Endothelial cell of umbilical vein (primary cell): ENCODE measurements around the gene TFF3. TPM values are rescaled to one million over a fixed set of nuclear protein-coding genes. Genes with fewer than 3 reads are reported as not detected.

ENCODE experiments used
- BruUV-seq: library from RNA; stranded (reverse); fragments of 400-500 nt; replicated peaks from 2 replicates; lab custom pipeline; 2021; lab: Mats Ljungman, UMichigan
- CTCF ChIA-PET: fragments of 300-600, 350-600 bp; sonication (Branson Sonifier 250); formaldehyde crosslinking; loops from one replicate; lab custom pipeline; 2021; ENCODE audit warnings: antibody characterized with exemption, inconsistent platforms; lab: Charles Lee
- POLR2A ChIA-PET: fragments of 300-600, 350-600 bp; sonication (Branson Sonifier 250); formaldehyde crosslinking; loops from one replicate; lab custom pipeline; 2021; ENCODE audit warnings: antibody characterized with exemption, inconsistent platforms; lab: Charles Lee
- DNase-seq: peaks from one replicate; pipeline ENCODE4 v3.0.0-alpha.2; 2011; ENCODE audit warnings: low read depth, low spot score
- FAIRE-seq: peaks from 2 replicates; lab custom pipeline; 2011; peaks lifted over from hg19 to GRCh38; lab: Jason Lieb, UNC
- H2AFZ ChIP-seq: 2 replicates; pipeline ENCODE4 v1.6.0; 2012; ENCODE audit warnings: low read depth, low read length, control low read depth, inconsistent platforms
- H3K27ac ChIP-seq: 2 replicates; pipeline ENCODE4 v1.5.1; 2011; ENCODE audit warnings: low read depth, mild to moderate bottlenecking, control low read depth, low read length, moderate library complexity; ENCODE audit not compliant: insufficient read depth
- H3K27me3 ChIP-seq, 2 experiments: 2 replicates each; pipeline versions ENCODE4 v1.6.0 to v1.6.1; 2011; ENCODE audit warnings: low read length in 2 of 2, mixed read lengths in 1 of 2; ENCODE audit not compliant: control insufficient read depth in 2 of 2, insufficient read depth in 2 of 2
- H3K36me3 ChIP-seq, 2 experiments: 2 replicates in 1 of 2; 3 replicates in 1 of 2; pipeline ENCODE4 v1.5.1; 2011; ENCODE audit warnings: low read length in 2 of 2, mild to moderate bottlenecking in 1 of 2, moderate library complexity in 1 of 2; ENCODE audit not compliant: control insufficient read depth in 2 of 2, insufficient read depth in 2 of 2; ENCODE audit errors: extremely low read depth in 1 of 2
- H3K4me1 ChIP-seq: 3 replicates; pipeline ENCODE4 v1.5.1; 2011; ENCODE audit warnings: mild to moderate bottlenecking, low read length; ENCODE audit not compliant: control insufficient read depth, insufficient read depth; ENCODE audit errors: extremely low read depth
- H3K4me2 ChIP-seq: 2 replicates; pipeline ENCODE4 v1.6.1; 2011; ENCODE audit warnings: low read length, control low read depth, mixed read lengths; ENCODE audit not compliant: insufficient read depth
- H3K4me3 ChIP-seq, 3 experiments: fragments of 200-600 bp in 1 of 3; sonication (generic), shearing (Covaris generic) in 1 of 3; replicated peaks in 1 of 3; 2 replicates each; pipeline ENCODE4 v1.5.1; 2011 to 2016; ENCODE audit warnings: control low read depth in 3 of 3, low read length in 3 of 3, mild to moderate bottlenecking in 2 of 3, inconsistent platforms in 1 of 3, low read depth in 1 of 3, moderate library complexity in 1 of 3; ENCODE audit not compliant: insufficient read depth in 1 of 3
- H3K79me2 ChIP-seq: 2 replicates; pipeline ENCODE4 v1.6.0; 2012; ENCODE audit warnings: low read length, inconsistent platforms; ENCODE audit not compliant: control insufficient read depth, insufficient read depth
- H3K9ac ChIP-seq: replicated peaks from 2 replicates; pipeline ENCODE3; 2011; ENCODE audit warnings: low read length, control low read depth; ENCODE audit not compliant: insufficient read depth; ENCODE audit errors: extremely low read depth
- H3K9me1 ChIP-seq: replicated peaks from 3 replicates; pipeline ENCODE4 v1.6.0; 2011; ENCODE audit warnings: mild to moderate bottlenecking, low read length; ENCODE audit not compliant: control insufficient read depth, insufficient read depth; ENCODE audit errors: extremely low read depth
- H3K9me3 ChIP-seq: replicated peaks from 2 replicates; pipeline ENCODE4 v1.5.1; 2012; ENCODE audit warnings: low read length, inconsistent platforms; ENCODE audit not compliant: control insufficient read depth, insufficient read depth
- H4K20me1 ChIP-seq: replicated peaks from 2 replicates; pipeline ENCODE3; 2011; ENCODE audit warnings: mild to moderate bottlenecking, low read length; ENCODE audit not compliant: control insufficient read depth, insufficient read depth; ENCODE audit errors: extremely low read depth
- CTCF ChIP-seq, 2 donors: IDR thresholded peaks; 1 replicate in 1 of 2; 2 replicates in 1 of 2; pipeline ENCODE4 v1.5.1; 2011; ENCODE audit warnings: low read length in 2 of 2, mild to moderate bottlenecking in 2 of 2, moderate library complexity in 2 of 2, control low read depth in 1 of 2, inconsistent platforms in 1 of 2, low read depth in 1 of 2; ENCODE audit not compliant: insufficient read depth in 1 of 2; ENCODE audit errors: extremely low read depth in 1 of 2
- EZH2 ChIP-seq: IDR thresholded peaks from 2 replicates; pipeline ENCODE4 v1.6.1; 2012; ENCODE audit warnings: borderline replicate concordance, low read depth, mild to moderate bottlenecking, moderate library complexity, low read length, inconsistent platforms; ENCODE audit not compliant: severe bottlenecking
- FOS ChIP-seq: IDR thresholded peaks from 2 replicates; pipeline ENCODE4 v1.6.1; 2011; ENCODE audit warnings: mild to moderate bottlenecking, low read length, moderate library complexity, borderline replicate concordance; ENCODE audit not compliant: insufficient read depth
- GATA2 ChIP-seq: IDR thresholded peaks from 2 replicates; pipeline ENCODE4 v1.7.0; 2011; ENCODE audit warnings: low read depth, mild to moderate bottlenecking, moderate library complexity, mixed read lengths, low read length; ENCODE audit not compliant: insufficient read length, insufficient read depth
- JUN ChIP-seq: IDR thresholded peaks from 2 replicates; pipeline ENCODE4 v1.6.1; 2011; ENCODE audit warnings: borderline replicate concordance, low read depth; ENCODE audit not compliant: insufficient read length, insufficient read depth
- MYC ChIP-seq: IDR thresholded peaks from one replicate; pipeline ENCODE4 v1.6.1; 2011; ENCODE audit warnings: mild to moderate bottlenecking, low read depth, low read length
- POLR2A ChIP-seq: IDR thresholded peaks from 2 replicates; pipeline ENCODE4 v1.6.1; 2012; ENCODE audit warnings: low read depth, mild to moderate bottlenecking, control low read depth, low read length
- POLR2AphosphoS5 ChIP-seq: IDR thresholded peaks from 2 replicates; pipeline ENCODE4 v1.6.1; 2012; ENCODE audit warnings: low read depth, mild to moderate bottlenecking, control low read depth, low read length, moderate library complexity; ENCODE audit not compliant: insufficient read depth
- dilution Hi-C: fragments of 300-500 bp; cut with MboI; formaldehyde crosslinking; loops from one replicate; pipeline ENCODE4 v1.15.0; 2019; ENCODE audit warnings: low sequenced_read_pairs; ENCODE audit not compliant: extremely low pct_ligation_motif_present
- intact Hi-C: fragments of 100-400 bp; cut with micrococcal nuclease; formaldehyde crosslinking; loops from one replicate; pipeline ENCODE4 v1.10.0; 2022
- polyA plus RNA-seq, 4 experiments: library from polyadenylated mRNA; depleted of rRNA in 3 of 4; stranded (reverse) in 3 of 4; unstranded in 1 of 4; fragments of >200 nt; gene quantifications; 2 replicates each; pipeline versions ENCODE4 v1.2.1 to v1.2.3, GENCODE V29; 2011 to 2012; ENCODE audit warnings: missing spikeins in 1 of 4
- total RNA-seq: library from RNA; stranded (reverse); gene quantifications from 2 replicates; pipeline ENCODE4 v1.2.3, GENCODE V29; 2021
- TF ChIP-seq, protein P1 (sequence below): IDR thresholded peaks from 2 replicates; pipeline ENCODE4 v1.6.1; 2011; ENCODE audit not compliant: insufficient read depth, insufficient read length

The TFF3 gene
- total and polyA plus RNA-seq, 2 donors (not counting 3 experiments of a cell fraction or from before 2014, with no cell fraction given): 0.93 to 1.8 TPM

DNA sequence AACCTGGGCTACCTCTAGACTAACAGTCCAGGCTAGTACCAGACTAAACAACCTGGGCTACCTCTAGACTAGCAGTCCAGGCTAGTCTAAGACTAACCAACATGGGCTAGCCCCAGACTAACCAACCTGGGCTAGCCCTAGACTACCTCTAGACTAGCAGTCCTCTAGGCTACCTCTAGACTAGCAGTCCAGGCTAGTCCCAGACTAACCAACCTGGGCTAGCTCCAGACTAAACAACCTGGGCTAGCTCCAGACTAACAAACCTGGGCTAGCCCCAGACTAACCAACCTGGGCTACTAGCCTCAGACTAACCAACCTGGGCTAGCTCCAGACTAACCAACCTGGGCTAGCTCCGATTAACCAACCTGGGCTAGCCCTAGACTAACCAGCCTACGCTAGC lies 33.6 kb upstream of the TFF3 start:
- H3K27ac ChIP-seq: no peak overlapping the region
- H3K79me2 ChIP-seq: no peaks in the 10 kb centered on the region
- no peaks in the 10 kb centered on the region for H3K4me1 ChIP-seq
- ChIA-PET CTCF (interaction anchor here (1.0 to 1.1 kb wide), 2 partner anchors 11 to 39 kb away, joined by 3 to 7 read pairs; no protein-coding TSS in a partner anchor), POLR2A (no interaction called here)
- no TSS peak for BruUV-seq
- no peak overlapping the region for H3K4me2 ChIP-seq
- no peak for FAIRE-seq
- no peaks in the 10 kb centered on the region for H3K9me1 ChIP-seq
- DNase-seq: no peak
- H3K36me3 ChIP-seq: no peaks in the 10 kb centered on the region
- dilution Hi-C loops (no loop called here), intact Hi-C loops (no loop called here)
- H3K9ac ChIP-seq: no peak overlapping the region
- no peaks in the 10 kb centered on the region for H3K27me3 ChIP-seq
- H4K20me1 ChIP-seq: no peaks in the 10 kb centered on the region
- no peak overlapping the region for H3K4me3 ChIP-seq
- no peak for TF ChIP-seq POLR2AphosphoS5
- H2AFZ ChIP-seq: no peak overlapping the region
- H3K9me3 ChIP-seq: no peaks in the 10 kb centered on the region

DNA sequence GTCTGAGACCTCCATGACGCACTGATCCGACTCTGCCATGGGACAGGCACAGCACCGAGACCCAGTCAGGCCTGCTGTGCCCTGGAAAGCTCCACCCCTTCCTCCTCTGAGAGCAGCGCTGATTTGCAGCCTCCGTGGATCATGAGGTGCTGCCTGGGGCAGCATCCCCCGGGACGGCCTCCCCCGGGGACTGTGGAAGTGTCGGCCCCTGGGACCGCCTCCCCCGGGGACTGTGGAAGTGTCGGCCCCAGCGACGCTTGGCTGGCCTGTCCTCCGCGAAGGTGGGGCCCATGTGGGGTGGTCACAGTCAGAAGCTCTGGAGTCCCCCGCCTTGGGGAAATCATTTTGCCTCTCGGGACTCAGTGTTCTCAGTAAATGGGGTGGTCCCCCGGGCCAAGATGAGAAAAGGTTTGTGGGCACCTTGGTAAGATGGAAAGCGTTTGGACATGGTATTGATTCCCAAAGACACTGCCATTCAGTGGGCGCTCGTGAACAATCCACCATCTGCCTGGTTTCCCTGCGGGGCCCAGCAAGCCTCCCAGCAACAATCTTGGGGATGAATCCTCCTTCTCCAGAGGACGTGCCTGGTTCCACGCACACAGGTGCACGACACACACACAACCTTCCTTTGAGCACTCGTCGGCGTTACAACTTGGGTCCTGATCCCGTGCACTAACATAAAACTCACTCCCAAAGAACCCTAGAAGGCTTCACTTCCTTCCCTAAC lies 32.6 kb upstream of the TFF3 start:
- Histone ChIP-seq H2AFZ (no peak overlapping the region), H3K9ac (no peak overlapping the region), H3K4me3 (no peak overlapping the region), H3K79me2 (no peaks in the 10 kb centered on the region), H3K4me2 (no peak overlapping the region), H4K20me1 (no peaks in the 10 kb centered on the region), H3K27ac (no peak overlapping the region), H3K9me1 (no peaks in the 10 kb centered on the region), H3K27me3 (no peaks in the 10 kb centered on the region), H3K9me3 (no peaks in the 10 kb centered on the region), H3K36me3 (no peaks in the 10 kb centered on the region), H3K4me1 (no peaks in the 10 kb centered on the region)
- ChIA-PET CTCF (no interaction called here), POLR2A (no interaction called here)
- BruUV-seq: no TSS peak
- intact Hi-C loops (no loop called here), dilution Hi-C loops (no loop called here)
- no peak for TF ChIP-seq GATA2
- no peak for TF ChIP-seq CTCF (IDR thresholded peaks at IDR 0.05; ENCODE audit: extremely low read depth in 1 of 2, insufficient read depth in 1 of 2, low read depth in 1 of 2, low read length in 2 of 2)
- TF ChIP-seq FOS: no peak
- no peak for TF ChIP-seq JUN
- TF ChIP-seq POLR2A: no peak
- no peak for TF ChIP-seq MYC
- TF ChIP-seq EZH2: no peak
- TF ChIP-seq, protein P1, sequence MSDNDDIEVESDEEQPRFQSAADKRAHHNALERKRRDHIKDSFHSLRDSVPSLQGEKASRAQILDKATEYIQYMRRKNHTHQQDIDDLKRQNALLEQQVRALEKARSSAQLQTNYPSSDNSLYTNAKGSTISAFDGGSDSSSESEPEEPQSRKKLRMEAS: no peak
- TF ChIP-seq POLR2AphosphoS5: no peak
- no peak for DNase-seq
- no peak for FAIRE-seq
